HG02840 (cell line): ENCODE measurements around the gene TRIM43.
"Not testable (repeated sequence)": the region's sequence is repeated elsewhere in the genome, so short reads cannot be mapped to it uniquely, and the experiment has no call there.

Experiments used
- ATAC-seq: cut with Tn5 transposase; IDR thresholded peaks from one replicate; pipeline ENCODE4 v1.9.1; 2021; ENCODE audit warnings: mild to moderate bottlenecking, moderate library complexity, moderate number of reproducible peaks; ENCODE audit not compliant: unreplicated experiment, low FRiP score

The TRIM43 gene

GRCh38 chr2:95591701-95592100, at the start of gene TRIM43:
TSS of gene TRIM43 (plus strand) at chr2:95592001. CDS start at chr2:95594024, 2,023 bp downstream.
- ATAC-seq = not testable (repeated sequence)

- no peak for ATAC-seq
Measured at GRCh38 chr2:95551055-95551568, 40.7 kb upstream of the TRIM43 start.

- no peak for ATAC-seq
Measured at GRCh38 chr2:95552911-95553310, 38.9 kb upstream of the TRIM43 start.

- ATAC-seq = no peak
Measured at GRCh38 chr2:95569170-95569569, 22.6 kb upstream of the TRIM43 start.

GRCh38 chr2:95573866-95574265, 17.9 kb upstream of the TRIM43 start:
- ATAC-seq = no peak

- no peak for ATAC-seq
Measured at GRCh38 chr2:95574506-95574905, 17.3 kb upstream of the TRIM43 start.

- no peak for ATAC-seq
Measured at GRCh38 chr2:95575857-95576256, 15.9 kb upstream of the TRIM43 start.

GRCh38 chr2:95578539-95578938, 13.3 kb upstream of the TRIM43 start:
- no peak for ATAC-seq

- ATAC-seq = not testable (repeated sequence)
Measured at GRCh38 chr2:95583545-95583944, 8.3 kb upstream of the TRIM43 start.

GRCh38 chr2:95584321-95584720, 7.5 kb upstream of the TRIM43 start:
- ATAC-seq = not testable (repeated sequence)

GRCh38 chr2:95589777-95590536, 1.8 kb upstream of the TRIM43 start:
- ATAC-seq = not testable (repeated sequence)

GRCh38 chr2:95592973-95593372, 1.2 kb downstream of the TRIM43 start:
- not testable (repeated sequence) for ATAC-seq

- not testable (repeated sequence) for ATAC-seq
Measured at GRCh38 chr2:95595012-95595411, 3.2 kb downstream of the TRIM43 start.

- not testable (repeated sequence) for ATAC-seq
Measured at GRCh38 chr2:95601301-95601700, 9.5 kb downstream of the TRIM43 start.

GRCh38 chr2:95602146-95602545, 10.3 kb downstream of the TRIM43 start:
- not testable (repeated sequence) for ATAC-seq

GRCh38 chr2:95608356-95608755, 16.6 kb downstream of the TRIM43 start:
- not testable (repeated sequence) for ATAC-seq

GRCh38 chr2:95609764-95610163, 18.0 kb downstream of the TRIM43 start:
- not testable (repeated sequence) for ATAC-seq

- ATAC-seq = not testable (repeated sequence)
Measured at GRCh38 chr2:95613048-95613447, 21.2 kb downstream of the TRIM43 start.

GRCh38 chr2:95622728-95623127, 30.9 kb downstream of the TRIM43 start:
- ATAC-seq = not testable (repeated sequence)

GRCh38 chr2:95630987-95631386, 39.2 kb downstream of the TRIM43 start:
- not testable (repeated sequence) for ATAC-seq

GRCh38 chr2:95633626-95634259, 41.9 kb downstream of the TRIM43 start:
- ATAC-seq = not testable (repeated sequence)
